Stimulated activated CD8-positive, alpha-beta memory T cell treated with anti-CD3 and anti-CD28 coated beads, Interleukin-12 subunit alpha, Interleukin-12 subunit beta, amount 100 ng/mL, for 1 hour (primary cell): ENCODE results near the gene MPV17.
A peak's percentile ranks its signal among the peaks of the same experiment; 100 is the strongest.

Experiments used
- DNase-seq: peaks from one replicate; pipeline ENCODE4 v3.0.0-alpha.2; 2020; ENCODE audit warnings: low read depth

The MPV17 gene

DNA sequence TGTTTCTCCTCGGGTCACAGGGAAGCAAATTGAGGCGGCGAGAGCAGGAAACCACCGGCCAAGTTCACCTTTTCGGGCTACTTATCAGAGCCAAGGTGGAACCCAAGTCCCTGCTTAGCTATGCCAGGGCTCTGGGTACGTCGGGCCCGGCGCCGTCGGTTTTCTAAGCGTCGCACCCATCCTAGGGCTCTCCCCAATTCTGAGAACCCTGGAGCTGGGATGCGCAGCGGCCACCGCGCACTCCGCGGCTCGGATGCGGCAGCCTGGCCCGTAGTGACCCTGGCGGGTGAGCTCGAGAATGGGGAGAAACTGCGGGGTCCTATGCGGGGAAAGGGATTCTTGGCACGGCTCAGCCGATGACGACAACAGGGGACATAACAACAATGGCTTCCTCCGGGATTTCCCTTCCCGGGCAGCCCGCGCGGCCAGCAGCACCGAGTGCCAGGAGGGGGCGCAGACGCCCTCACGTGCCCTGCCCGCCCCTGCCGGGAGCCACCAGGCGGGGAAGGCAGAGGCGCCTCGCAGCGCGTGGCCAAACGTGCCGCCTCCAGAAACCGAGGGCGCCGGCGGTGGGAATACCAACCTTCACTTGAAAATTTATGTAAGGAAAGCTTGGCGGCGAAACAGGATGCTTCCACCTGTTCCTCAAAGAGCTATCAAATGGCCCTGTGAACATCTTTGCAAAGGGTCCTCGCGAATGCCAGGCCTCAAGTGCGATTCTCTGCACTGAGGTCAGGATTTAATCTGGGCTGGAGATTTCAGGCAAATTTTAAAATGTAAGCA, 58.0 kb downstream of the MPV17 start:
- peak; percentile 43 for DNase-seq

DNA sequence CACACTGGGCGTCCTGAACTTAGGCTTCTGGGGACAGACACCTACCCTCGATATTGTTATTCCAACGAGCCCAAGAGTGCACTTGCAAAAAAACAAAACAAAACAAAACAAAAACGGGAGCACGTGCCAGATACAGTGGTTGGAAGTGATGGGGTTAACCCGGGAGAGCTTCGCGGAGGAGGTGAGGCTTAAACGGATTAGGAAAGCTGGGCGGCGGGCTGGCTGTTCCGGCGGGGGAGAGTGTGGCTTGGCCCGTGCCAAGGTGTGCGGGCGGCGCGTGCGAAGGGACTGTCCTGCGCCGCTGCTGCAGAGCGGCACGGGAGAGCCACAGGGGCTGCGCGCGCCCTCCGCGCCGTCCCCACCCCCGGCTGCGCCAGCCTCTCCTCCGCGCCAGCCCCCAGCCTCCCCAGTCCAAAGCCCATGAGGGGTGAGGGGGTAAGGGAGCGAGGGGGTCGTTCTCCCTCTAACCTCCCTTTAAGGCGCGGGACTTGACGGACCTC, 58.6 kb downstream of the MPV17 start:
- DNase-seq = no peak

DNA sequence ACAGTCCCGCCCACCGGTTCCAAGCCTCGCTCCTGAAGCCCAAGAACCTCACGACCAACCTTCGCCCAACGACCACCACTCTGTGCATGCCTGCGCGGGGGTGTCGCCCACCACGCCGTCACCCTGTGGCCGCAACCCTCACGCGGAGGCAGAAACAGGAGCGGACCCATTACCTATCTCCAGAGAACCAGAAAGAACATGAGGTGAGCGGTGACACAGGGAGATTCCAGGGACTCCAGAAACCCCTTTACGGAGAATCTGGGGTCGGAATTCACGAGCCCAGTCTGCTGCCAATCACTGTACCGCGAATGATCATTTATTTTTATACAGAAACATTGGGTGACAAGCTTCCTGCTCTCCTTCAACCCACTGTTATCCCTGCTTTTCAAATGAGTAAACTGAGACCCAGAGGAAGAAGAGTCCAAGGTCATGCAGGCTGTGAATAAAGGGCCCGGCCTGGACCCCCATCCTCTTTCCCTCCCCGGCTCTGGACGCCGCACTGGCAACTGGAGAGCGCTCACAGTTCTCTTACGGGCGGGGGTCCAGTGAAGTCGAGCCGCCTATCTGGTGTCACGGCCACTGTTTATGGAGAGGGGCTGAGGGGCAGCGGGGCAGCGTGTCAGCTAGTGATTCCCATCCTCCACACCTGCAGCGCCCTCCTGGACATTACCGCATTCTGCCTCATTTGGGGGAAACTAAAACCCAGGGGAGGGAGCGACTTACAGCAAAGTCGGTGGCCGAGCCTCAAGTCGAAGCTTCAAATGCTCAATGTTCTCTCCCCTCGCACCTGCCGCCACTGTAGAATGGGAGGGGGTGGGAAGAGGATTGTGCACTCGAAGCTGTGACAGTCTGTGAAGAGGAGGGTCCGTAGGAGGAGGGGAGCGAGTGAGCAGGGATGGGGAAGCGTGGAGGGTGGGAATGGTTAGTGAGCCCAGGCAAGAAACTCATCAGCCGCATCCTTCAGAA, 59.3 kb downstream of the MPV17 start:
- DNase-seq = no peak

DNA sequence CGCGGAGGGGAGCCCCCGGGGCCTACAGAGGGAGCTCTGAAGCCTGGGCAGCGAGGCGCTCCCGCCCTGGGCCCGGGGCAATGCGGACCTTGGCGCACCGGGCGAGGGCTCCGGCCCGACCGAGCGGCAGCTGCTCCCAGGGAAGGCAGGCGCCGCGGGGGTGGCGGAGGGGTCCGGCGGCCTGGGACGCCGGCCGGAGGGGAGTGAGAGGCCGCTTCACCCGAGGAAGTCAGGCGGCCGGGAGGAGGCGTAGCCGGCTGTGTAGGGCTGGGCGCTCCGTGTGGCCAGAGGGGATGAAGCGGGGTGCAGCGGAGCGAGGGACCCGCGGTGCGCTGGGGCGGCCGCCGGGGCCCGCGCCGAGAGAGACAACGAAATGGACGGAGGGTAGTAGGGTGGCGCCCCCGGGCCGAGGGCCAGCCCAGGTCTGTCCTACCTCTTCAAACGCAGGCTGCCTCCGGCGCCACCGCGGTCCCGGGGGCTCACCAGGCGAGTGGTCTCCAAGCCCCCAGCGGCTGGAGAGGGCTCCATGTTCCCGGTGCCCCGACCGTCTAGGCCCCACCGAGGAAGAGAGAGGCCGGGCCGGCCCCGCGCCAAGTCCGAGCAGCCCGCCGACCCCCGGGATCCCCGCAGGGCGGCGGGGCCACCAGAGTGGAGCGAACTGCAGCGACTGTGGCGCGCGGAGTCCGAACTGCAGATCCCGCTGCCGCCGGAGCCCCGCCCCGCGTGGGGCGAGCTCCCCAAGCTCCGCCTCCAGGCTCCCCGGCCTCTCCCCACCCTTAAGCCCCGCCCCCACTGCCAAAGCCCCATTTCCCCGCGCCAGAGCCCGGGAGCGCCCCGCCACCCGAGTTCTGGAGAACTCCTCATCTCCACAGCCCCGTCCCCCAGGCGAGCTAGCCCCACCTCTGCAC, 60.3 kb downstream of the MPV17 start, which contains the start of gene SLC30A3:
Gene SLC30A3 (minus strand): TSS at position 669 of the 908 bp plus-strand sequence. CDS start 141 bp downstream, at position 528.
- peak; percentile 42 for DNase-seq

DNA sequence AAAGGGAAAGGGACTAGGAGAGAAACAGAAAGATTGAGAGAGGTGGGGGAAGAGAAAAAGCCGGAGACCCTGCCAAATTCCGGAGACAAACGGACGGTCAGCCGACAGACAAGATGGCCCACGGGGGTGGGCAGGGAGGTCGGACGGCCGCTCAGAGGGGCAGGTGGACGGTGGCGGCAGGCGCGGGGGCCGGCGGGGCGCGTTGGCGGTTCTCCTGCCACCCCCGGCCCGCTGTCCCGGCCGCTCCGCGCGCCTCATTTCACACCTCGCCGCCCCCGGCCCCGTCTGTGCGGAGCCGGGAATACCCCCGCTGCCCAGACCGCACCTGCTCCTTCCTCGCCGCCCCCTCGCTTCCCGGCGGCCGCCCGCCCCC, 61.0 kb downstream of the MPV17 start:
- no peak for DNase-seq

DNA sequence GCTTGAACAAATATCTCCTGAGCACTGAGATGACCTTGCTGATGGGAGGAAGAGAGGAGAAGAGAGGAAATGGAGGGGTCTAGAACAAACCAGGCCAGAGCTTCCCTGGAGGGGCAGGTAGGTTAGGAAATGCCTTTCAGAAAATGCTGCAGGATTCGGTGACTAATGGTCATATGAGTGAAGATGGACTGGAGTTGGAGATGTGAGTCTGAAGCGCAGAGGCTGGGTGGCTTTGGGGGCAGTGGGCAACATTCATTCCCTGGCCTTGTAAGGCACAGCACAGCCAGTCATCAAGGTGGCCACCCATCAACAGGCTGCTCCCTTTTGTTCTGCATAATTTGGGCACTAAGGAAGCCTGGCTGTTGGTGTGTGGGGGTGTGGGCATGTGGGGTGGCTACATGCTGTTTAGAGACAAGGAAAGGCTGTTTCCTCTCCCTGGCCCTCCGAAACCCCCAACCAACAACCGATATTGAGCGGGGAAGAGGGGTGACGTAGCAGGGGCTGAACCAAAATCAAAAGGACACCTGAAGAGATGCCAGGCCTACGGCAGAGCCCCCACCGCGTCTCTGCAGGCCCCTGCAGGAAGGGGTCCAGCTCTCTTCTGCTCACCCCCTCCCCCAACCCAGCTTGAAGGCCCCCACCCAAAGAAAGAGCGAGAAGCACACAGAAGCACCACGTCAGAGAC, 61.5 kb downstream of the MPV17 start:
- no peak for DNase-seq
